ENCODE results near the gene KRTAP11-1.

Gene KRTAP11-1, protein sequence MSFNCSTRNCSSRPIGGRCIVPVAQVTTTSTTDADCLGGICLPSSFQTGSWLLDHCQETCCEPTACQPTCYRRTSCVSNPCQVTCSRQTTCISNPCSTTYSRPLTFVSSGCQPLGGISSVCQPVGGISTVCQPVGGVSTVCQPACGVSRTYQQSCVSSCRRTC

DNA sequence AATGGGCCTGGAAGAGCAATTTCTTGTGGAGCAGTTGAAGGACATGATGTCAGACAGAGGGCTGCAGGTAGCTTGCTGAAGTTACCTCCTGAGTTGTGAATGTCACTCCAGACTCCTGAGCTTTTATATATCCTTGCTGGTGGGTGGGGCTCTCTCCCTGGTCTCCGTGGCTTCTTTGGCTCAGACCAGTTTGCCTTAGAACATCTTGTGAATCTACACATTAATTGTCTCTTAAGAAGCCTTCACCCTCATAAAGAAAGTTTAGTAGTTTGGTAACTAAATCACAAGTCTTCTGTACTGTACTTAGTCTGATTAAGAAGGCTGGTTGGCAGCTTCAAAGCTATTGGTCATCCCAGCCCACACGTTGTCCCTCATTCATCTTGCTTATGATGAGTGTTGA lies at the start of gene KRTAP11-1:
Gene KRTAP11-1 (minus strand): TSS at position 101 of the 400 bp plus-strand sequence. CDS start 56 bp downstream, at position 45.
- DNase-seq (ENCODE audit: low read depth, low spot score): no peak

DNA sequence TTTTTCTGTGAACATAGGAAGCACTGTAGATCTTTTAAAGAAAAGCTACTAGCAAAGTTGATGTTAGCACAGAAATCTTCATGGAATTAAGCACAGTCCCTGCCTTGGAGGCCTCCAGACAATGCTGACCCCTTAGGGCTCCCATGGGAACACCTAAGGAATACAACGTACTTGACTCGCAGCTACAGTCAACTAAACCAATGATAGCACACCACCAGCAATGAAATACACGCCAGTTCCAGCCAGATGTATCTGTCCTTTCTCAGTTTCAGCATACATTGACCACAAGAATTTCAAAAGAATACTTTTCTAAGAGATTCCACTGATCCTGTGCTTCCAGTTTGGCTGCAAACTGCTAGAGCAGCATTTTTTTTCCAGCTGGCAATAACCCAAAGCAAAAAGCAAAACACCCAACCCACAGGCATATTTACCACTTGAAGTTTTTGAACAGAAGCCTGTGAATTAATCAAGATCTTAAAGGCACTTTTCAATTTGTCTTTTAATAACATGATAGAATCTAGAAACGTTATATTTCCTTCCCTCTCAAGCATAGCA lies 42.8 kb upstream of the KRTAP11-1 start:
- no peak for DNase-seq (ENCODE audit: low read depth, low spot score)

DNA sequence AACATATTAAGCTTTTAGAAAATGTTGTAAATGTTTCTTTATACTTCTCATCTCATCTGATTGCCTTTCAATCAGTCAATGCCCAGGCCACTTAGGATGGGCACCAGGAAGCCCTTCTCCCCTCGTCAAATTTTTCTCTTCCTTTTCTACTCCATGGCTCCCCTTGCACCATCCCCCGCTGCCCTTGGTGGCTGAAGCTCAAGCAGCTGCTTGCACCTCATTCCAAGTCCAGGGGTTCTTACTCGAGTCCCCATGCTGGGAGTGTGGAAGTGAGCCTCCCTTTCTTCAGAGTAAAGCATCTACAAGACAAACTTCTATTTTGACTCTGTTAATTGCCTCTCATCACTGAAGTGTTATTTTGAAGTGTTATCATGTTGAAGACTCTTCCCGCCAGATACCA lies 39.7 kb upstream of the KRTAP11-1 start:
- DNase-seq (ENCODE audit: low read depth, low spot score): no peak

DNA sequence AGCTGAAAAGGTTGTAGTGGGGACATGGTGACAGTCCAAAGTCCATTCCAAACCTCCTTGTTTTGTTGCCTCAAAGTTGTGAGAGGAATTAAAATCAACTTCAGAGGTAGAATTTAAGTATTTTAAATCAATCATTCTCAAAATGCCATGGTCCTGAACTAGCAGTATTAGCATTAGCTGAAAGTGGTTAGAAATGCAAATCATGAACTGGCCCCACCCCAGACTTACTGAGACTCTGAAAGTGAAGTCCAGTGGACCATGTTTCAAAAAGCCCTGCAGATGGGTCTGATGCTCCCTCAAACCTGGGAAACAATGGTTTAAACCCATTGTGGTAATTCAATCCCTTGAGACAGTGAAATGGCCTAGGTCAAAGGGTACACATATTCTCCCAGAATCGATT lies 36.2 kb upstream of the KRTAP11-1 start:
- DNase-seq (ENCODE audit: low read depth, low spot score): no peak

DNA sequence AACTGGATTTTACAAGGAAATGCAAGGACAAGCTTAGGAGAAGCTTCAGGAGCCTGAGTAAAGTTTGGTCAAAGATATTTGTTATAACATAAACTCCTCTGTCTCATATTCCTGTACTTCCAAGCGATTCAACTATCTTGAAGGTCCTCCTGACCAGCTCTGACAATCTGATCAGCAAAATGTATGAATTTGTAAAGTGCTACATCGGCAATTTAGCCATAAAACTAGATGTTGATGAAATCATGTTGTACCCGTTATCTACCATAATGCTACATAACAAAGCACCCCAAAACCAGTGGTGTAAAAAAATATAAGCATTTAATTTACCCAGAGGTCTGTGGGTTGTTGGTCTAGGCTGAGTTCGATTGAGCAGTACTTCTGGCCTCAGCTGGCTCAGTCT lies 19.5 kb upstream of the KRTAP11-1 start:
- DNase-seq (ENCODE audit: low read depth, low spot score): no peak

DNA sequence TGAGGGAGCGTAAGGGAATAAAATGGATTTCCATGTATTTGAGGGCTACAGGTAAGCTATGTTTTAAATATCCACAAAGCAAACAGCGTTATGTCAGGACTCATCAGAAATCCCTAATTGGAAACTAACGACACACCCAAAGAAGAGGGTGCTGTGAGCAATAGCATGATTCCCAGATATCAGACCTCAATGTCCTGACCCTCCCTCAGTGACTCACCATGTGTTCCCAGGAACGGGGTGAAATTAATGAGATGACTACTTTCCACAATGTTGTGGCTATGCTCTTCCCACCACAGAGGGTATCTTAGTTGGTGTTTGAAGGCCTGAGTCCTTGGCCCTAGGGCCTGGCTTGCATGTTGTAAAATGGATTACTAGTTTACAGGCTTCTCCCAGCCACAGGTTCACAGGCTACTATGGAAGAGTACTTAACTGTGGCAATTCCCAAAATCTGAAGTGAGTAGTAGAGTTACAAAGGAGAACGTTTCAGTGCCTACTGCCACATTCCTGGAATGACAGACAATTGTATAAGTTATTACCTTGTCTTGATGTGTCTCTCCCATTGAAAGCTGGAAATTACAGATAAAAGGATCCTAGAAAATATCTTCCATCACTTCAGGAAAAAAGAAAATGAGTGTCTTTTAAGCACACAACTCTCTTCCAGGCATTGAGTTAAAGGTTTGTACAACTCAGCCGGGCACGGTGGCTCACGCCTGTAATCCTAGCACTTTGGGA lies 1.7 kb upstream of the KRTAP11-1 start:
- DNase-seq (ENCODE audit: low read depth, low spot score): no peak

DNA sequence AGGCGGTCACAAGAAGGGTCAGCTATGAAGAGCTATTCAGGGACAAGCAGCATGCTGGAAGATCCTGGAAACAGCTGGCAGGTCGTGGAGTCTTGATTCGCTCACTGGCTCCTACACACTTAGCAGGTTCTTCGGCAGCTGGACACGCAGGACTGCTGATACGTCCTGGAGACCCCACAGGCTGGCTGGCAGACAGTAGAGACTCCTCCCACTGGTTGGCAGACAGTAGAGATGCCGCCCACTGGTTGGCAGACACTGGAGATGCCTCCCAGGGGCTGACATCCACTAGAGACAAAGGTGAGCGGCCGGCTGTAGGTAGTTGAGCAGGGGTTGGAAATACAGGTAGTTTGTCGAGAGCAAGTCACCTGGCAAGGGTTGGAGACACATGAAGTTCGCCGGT lies 466 bp downstream of the KRTAP11-1 start:
- no peak for DNase-seq (ENCODE audit: low read depth, low spot score)

DNA sequence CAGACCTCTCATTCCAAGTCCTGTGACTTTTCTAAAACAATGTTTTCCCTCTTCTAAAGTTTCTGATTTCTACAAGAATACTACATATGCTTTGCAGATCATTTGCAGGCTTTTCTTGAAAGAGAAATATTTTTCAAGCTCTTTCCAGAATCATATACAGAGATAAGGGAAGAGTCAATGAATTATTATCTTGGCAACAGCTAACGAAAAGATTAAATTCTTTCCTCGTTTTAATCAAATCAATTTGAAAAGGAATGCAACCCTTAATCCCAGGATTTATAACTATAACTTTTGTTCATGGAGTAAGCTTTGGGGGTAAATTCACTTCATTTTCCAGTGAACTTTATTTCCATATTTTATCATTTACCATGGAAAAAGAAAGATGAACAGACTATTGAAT lies 6.9 kb downstream of the KRTAP11-1 start:
- DNase-seq (ENCODE audit: low read depth, low spot score): no peak

DNA sequence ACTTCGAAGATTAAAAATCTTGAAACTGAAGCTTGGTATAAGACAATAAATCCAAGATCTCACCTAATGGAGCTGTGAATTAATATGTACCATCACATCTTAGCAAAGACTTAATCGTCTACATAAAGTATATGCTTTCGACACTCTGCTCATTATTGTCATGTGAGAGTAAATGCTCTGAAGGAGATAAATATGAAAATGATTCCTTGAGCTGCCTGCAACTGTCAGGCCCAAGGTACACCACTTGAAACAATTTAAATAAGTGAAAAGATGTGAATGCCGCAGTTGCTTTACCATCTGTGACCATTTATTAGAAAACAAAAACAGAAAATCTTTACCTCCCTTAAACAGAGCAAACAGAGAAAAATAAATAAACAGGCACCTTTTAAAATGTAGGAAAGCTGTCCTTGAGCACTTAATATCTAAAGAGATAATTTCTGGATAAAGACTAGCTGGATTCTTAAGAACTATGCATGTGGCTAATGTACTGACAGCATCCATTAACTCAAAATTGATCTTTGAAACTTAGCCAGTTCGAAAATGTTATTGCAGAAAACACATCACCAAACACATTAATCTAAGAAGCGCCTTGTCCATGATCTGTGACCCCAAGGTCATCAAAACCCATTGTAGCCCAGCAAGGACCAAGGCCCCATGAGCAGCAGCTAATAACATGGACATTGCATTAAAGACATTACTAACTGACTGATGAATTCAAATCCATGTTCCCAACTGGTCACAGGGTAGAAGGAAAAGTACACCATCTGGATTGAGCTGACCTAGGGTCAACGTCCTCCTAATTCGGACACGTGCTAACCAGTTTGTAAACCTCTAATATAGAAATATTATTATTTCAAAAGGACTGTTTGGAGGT lies 33.5 kb downstream of the KRTAP11-1 start:
- DNase-seq (ENCODE audit: low read depth, low spot score): no peak

DNA sequence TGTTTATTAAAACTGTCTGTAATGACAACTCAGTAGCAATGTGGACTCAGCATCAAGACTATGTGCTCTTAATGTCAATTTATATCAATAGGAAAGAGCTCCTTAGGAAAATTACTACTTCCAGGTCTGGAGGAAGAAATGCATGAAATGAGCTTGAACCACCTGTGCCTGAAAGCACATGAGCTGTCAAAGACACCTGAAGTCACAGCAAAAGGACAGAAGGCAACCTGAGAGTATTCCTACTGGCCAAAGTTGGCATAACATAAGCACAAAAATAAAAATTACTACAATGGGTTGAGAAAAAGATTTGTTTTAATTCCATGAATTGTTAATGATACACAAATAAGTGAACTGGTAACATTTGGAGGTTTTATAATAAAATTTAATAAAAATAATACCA lies 38.4 kb downstream of the KRTAP11-1 start:
- DNase-seq (ENCODE audit: low read depth, low spot score): no peak

DNA sequence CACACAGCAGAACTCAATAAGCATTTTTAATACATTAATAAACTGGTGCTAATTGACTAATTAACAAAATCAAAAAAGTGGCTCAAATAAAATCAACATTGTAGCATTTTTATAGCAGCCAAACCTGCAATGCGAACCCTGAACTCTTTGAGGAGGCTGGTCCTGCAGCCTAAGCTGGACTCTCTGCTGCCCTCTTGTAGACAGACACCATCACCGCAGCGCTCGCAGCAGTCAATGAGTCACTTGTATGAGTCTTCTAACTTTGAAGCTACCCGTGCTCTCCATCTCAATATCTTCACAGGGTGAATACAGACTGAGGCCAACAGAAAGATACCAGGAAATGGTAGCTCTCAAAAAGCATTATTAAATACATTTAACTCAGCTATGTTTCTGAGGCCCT lies 42.1 kb downstream of the KRTAP11-1 start:
- no peak for DNase-seq (ENCODE audit: low read depth, low spot score)

DNA sequence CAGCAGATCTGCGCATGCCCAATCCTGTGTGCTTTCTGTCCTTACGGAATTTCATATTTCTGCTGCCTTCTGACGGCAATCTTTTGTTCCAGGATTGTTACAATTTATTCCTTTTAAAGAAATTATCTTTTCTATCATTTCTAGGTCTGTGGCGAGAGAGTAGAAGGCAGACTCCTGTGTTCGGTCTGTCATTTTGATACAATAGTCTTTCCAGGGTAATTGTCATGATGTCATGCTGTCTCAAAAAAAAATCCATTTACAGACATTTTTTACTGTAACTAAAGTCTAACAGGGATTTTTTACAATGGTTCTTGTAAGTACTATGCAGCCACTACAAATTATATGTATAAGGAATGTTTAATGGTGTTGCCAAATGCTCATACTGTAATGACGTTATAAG lies 42.8 kb downstream of the KRTAP11-1 start:
- DNase-seq (ENCODE audit: low read depth, low spot score): no peak

DNA sequence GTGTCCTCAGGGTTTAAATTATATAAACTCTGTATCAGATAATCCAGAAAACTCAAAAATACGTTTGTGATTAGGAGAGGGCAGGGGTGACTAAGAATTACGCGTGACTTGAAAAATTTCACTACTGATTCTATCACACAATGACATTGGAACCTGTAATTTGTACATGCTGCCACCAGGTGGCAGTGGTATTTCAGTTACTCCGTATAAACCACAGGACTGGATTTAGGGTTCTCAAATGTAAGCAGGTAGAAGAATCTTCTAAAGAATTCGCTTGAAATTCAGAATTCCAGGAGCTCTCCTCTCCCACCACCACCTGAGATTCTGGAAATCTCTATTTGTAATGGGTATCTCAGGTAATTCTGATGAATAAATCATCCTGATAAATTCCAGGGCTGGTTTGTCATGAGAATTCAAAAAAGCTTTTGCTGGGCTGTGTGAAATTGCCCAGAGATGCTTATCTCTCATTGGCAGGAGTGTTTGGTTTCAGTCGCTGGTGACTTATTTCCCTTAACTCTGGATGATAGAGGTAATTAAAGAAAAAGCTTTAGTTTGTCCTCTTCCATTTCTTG lies 50.1 kb downstream of the KRTAP11-1 start:
- DNase-seq (ENCODE audit: low read depth, low spot score): no peak

All from smooth muscle cell of the brain vasculature (primary cell).